GM23338 (cell line): ENCODE data around the gene DHX29. TPM values are rescaled to one million over a fixed set of nuclear protein-coding genes. Genes with fewer than 3 reads are reported as not detected.

Experiments
- ATAC-seq: fragments of 200-7000 bp; cut with Tn5 transposase; 3 replicates; pipeline ENCODE4 v1.9.1; 2020
- DNase-seq: peaks from one replicate; pipeline ENCODE4 v3.0.0-alpha.2; 2015; ENCODE audit warnings: low spot score
- H2AFZ ChIP-seq: fragments of 200-600 bp; sonication (generic); 2 replicates; pipeline ENCODE4 v1.8.0; 2016; ENCODE audit warnings: antibody characterized with exemption, mild to moderate bottlenecking, moderate library complexity
- H3F3A ChIP-seq: fragments of 200-600 bp; sonication (generic); replicated peaks from 2 replicates; pipeline ENCODE4 v1.8.0; 2017; ENCODE audit warnings: antibody characterized with exemption, mixed run types, low read depth
- H3K27ac ChIP-seq: fragments of 200-600 bp; sonication (generic); 2 replicates; pipeline ENCODE4 v1.6.1; 2016; ENCODE audit warnings: low read depth
- H3K27me3 ChIP-seq: fragments of 200-600 bp; sonication (generic); 2 replicates; pipeline ENCODE4 v1.8.0; 2016; ENCODE audit warnings: mild to moderate bottlenecking, mixed run types, moderate library complexity; ENCODE audit not compliant: insufficient read depth
- H3K36me3 ChIP-seq: fragments of 200-600 bp; sonication (generic); 2 replicates; pipeline ENCODE4 v1.8.0; 2016; ENCODE audit warnings: mild to moderate bottlenecking; ENCODE audit not compliant: insufficient read depth
- H3K4me1 ChIP-seq: fragments of 200-600 bp; sonication (generic); 2 replicates; pipeline ENCODE4 v1.8.0; 2016; ENCODE audit warnings: mild to moderate bottlenecking, moderate library complexity; ENCODE audit not compliant: insufficient read depth
- H3K4me2 ChIP-seq: fragments of 200-600 bp; sonication (generic); 2 replicates; pipeline ENCODE4 v1.7.1; 2017; ENCODE audit warnings: mixed run types
- H3K4me3 ChIP-seq: fragments of 200-600 bp; sonication (generic); 2 replicates; pipeline ENCODE4 v1.6.1; 2016; ENCODE audit warnings: mixed run types
- H3K79me2 ChIP-seq: fragments of 200-600 bp; sonication (generic); replicated peaks from 2 replicates; pipeline ENCODE4 v1.8.0; 2017; ENCODE audit warnings: mild to moderate bottlenecking; ENCODE audit not compliant: insufficient read depth
- H3K9me2 ChIP-seq: fragments of 200-600 bp; sonication (generic); 2 replicates; pipeline ENCODE4 v1.8.0; 2017; ENCODE audit not compliant: insufficient read depth
- H4K20me1 ChIP-seq: fragments of 200-600 bp; sonication (generic); replicated peaks from 2 replicates; pipeline ENCODE4 v1.8.0; 2017; ENCODE audit warnings: mild to moderate bottlenecking; ENCODE audit not compliant: insufficient read depth
- H3K27ac Mint-ChIP-seq: 2 replicates; pipeline ENCODE4 v1.8.0; 2020; ENCODE audit warnings: inconsistent platforms, mild to moderate bottlenecking, moderate library complexity, mixed read lengths
- H3K27me3 Mint-ChIP-seq: 3 replicates; pipeline ENCODE4 v1.8.0; 2022; ENCODE audit warnings: low read depth, mild to moderate bottlenecking, moderate library complexity, mixed read lengths, inconsistent platforms; ENCODE audit not compliant: insufficient read depth, poor library complexity
- H3K36me3 Mint-ChIP-seq: 3 replicates; pipeline ENCODE4 v1.8.0; 2021; ENCODE audit warnings: low read depth, mild to moderate bottlenecking, inconsistent platforms, moderate library complexity, mixed read lengths
- H3K4me1 Mint-ChIP-seq: 3 replicates; pipeline ENCODE4 v1.8.0; 2020; ENCODE audit warnings: mild to moderate bottlenecking, inconsistent platforms, mixed read lengths
- H3K4me3 Mint-ChIP-seq: 3 replicates; pipeline ENCODE4 v1.8.0; 2021; ENCODE audit warnings: moderate library complexity, mild to moderate bottlenecking, inconsistent platforms, mixed read lengths
- H3K9me3 Mint-ChIP-seq: 3 replicates; pipeline ENCODE4 v1.8.0; 2020; ENCODE audit warnings: moderate library complexity, mild to moderate bottlenecking, inconsistent platforms, mixed read lengths
- CREB1 ChIP-seq: fragments of 250-450 bp; sonication (Bioruptor Pico); IDR thresholded peaks from 2 replicates; pipeline ENCODE4 v1.5.0; 2020; ENCODE audit warnings: low read depth, mild to moderate bottlenecking, moderate library complexity
- CTCF ChIP-seq, 2 experiments: fragments of 200-600 bp in 1 of 2; sonication (generic) in 1 of 2; conservative IDR thresholded peaks; 2 replicates each; pipeline versions ENCODE4 v1.5.1 to v1.6.1; 2016 to 2017; ENCODE audit warnings: antibody characterized with exemption in 2 of 2, low read depth in 2 of 2, mild to moderate bottlenecking in 2 of 2, moderate library complexity in 1 of 2
- EZH2 ChIP-seq: fragments of 200-600 bp; sonication (generic); IDR thresholded peaks from one replicate; pipeline ENCODE4 v1.8.0; 2017; ENCODE audit warnings: antibody characterized with exemption, mild to moderate bottlenecking, low read depth; ENCODE audit not compliant: unreplicated experiment
- EZH2phosphoT487 ChIP-seq: fragments of 200-600 bp; sonication (generic); IDR thresholded peaks from one replicate; pipeline ENCODE4 v1.8.1; 2018; ENCODE audit warnings: antibody characterized with exemption; ENCODE audit not compliant: unreplicated experiment
- JUNB ChIP-seq: IDR thresholded peaks from one replicate; pipeline ENCODE4 v1.6.1; 2016; ENCODE audit warnings: antibody characterized with exemption; ENCODE audit not compliant: unreplicated experiment
- NANOG ChIP-seq: IDR thresholded peaks from 2 replicates; pipeline ENCODE4 v1.6.1; 2016; ENCODE audit warnings: antibody characterized with exemption, borderline replicate concordance
- POLR2AphosphoS5 ChIP-seq: IDR thresholded peaks from 2 replicates; pipeline ENCODE4 v1.6.1; 2016; ENCODE audit warnings: antibody characterized with exemption, low read depth
- REST ChIP-seq: IDR thresholded peaks from one replicate; pipeline ENCODE4 v1.6.1; 2018; ENCODE audit warnings: antibody characterized with exemption; ENCODE audit not compliant: unreplicated experiment
- ZNF331 ChIP-seq: fragments of 250-450 bp; sonication (Bioruptor Pico); IDR thresholded peaks from 2 replicates; pipeline ENCODE4 v1.5.0; 2020; ENCODE audit warnings: low read depth, mild to moderate bottlenecking, moderate library complexity
- polyA plus RNA-seq: library from polyadenylated mRNA; unstranded; fragments of >200 nt; fragmentation: Nextera tagmentation; extraction: Ambion mirVana; gene quantifications from 2 replicates; pipeline ENCODE4 v1.2.1, GENCODE V29; 2016
- total RNA-seq: library from RNA; depleted of rRNA; stranded (reverse); fragments of >200 nt; shearing (Covaris generic); gene quantifications from 2 replicates; pipeline ENCODE4 v1.2.3, GENCODE V29; 2014

Gene DHX29
- total and polyA plus RNA-seq, 2 experiments from 2014 or later = 34.6 to 137 TPM

GRCh38 chr5:55356896-55357295 lies 49.4 kb upstream of the DHX29 start (continued):
- TF ChIP-seq REST (no peak), EZH2phosphoT487 (no peak), EZH2 (no peak), POLR2AphosphoS5 (no peak), CREB1 (CRISPR knock-in tag) (no peak)

- no peaks in the 10 kb centered on the region for H3K79me2 ChIP-seq
- H3K27me3 ChIP-seq = no peaks in the 10 kb centered on the region
- H3K4me1 ChIP-seq = no peaks in the 10 kb centered on the region
- peaks cover 87% of the 10 kb centered on the region for H3K36me3 Mint-ChIP-seq
- H4K20me1 ChIP-seq = no peaks in the 10 kb centered on the region
- H3K27ac Mint-ChIP-seq = no peak overlapping the region
- no peak overlapping the region for H3K4me3 Mint-ChIP-seq
- H3K4me2 ChIP-seq = no peak overlapping the region
- no peaks in the 10 kb centered on the region for H3K27me3 Mint-ChIP-seq
- H3K36me3 ChIP-seq = peaks cover 56% of the 10 kb centered on the region
- TF ChIP-seq EZH2 = no peak
- no peak for TF ChIP-seq EZH2phosphoT487
- no peak for TF ChIP-seq REST
- H3K9me3 Mint-ChIP-seq = peaks cover 3% of the 10 kb centered on the region; the same call in 2 of the 3 replicates
- H3F3A ChIP-seq = no peaks in the 10 kb centered on the region
- H3K27ac ChIP-seq = no peak overlapping the region
- DNase-seq (no peak), ATAC-seq (no peak)
- no peak overlapping the region for H3K4me3 ChIP-seq
- H3K4me1 Mint-ChIP-seq = no peaks in the 10 kb centered on the region
- H3K9me2 ChIP-seq = no peaks in the 10 kb centered on the region
- H2AFZ ChIP-seq = no peak overlapping the region
These were observed 43.3 kb upstream of the DHX29 start for GRCh38 chr5:55350754-55351153.

- ATAC-seq (no peak), DNase-seq (no peak)
- Histone ChIP-seq H3K79me2 (no peaks in the 10 kb centered on the region), H3K9me2 (no peaks in the 10 kb centered on the region), H3K27ac (no peak overlapping the region), H3F3A (peaks cover 8% of the 10 kb centered on the region), H4K20me1 (no peaks in the 10 kb centered on the region), H3K36me3 (peaks cover 53% of the 10 kb centered on the region), H3K27me3 (no peaks in the 10 kb centered on the region), H3K4me2 (no peak overlapping the region), H2AFZ (no peak overlapping the region), H3K4me3 (no peak overlapping the region), H3K4me1 (no peaks in the 10 kb centered on the region)
- H3K27ac Mint-ChIP-seq = peak overlapping the region; percentile 34; the same call in 1 of the 2 replicates
- no peak overlapping the region for H3K4me3 Mint-ChIP-seq
- H3K4me1 Mint-ChIP-seq = no peaks in the 10 kb centered on the region
- H3K9me3 Mint-ChIP-seq = peaks cover 4% of the 10 kb centered on the region; the same call in 2 of the 3 replicates
- H3K27me3 Mint-ChIP-seq = no peaks in the 10 kb centered on the region
- peaks cover 85% of the 10 kb centered on the region for H3K36me3 Mint-ChIP-seq
- TF ChIP-seq JUNB = no peak
- no peak for TF ChIP-seq ZNF331 (CRISPR knock-in tag)
- no peak for TF ChIP-seq NANOG
- TF ChIP-seq CTCF (conservative IDR thresholded peaks at IDR 0.05; ENCODE audit: low read depth in 2 of 2) = no peak
These were observed 40.3 kb upstream of the DHX29 start for GRCh38 chr5:55347786-55348185.
